Aorta (tissue), 5 donors: Measurements from ENCODE around the gene MEIOB. TPM values are rescaled to one million over a fixed set of nuclear protein-coding genes. Genes with fewer than 3 reads are reported as not detected.

Experiments
- ATAC-seq: fragments of 200-7000 bp; cut with Tn5 transposase; one replicate; pipeline ENCODE4 v1.9.1; 2022; ENCODE audit warnings: moderate library complexity; ENCODE audit not compliant: low FRiP score
- DNase-seq, 2 donors: peaks; one replicate each; pipeline ENCODE4 v3.0.0-alpha.2; 2020
- H3K27ac ChIP-seq, 2 donors: one replicate each; pipeline ENCODE4 v1.5.1; 2013; ENCODE audit warnings: low read length in 2 of 2, mild to moderate bottlenecking in 2 of 2, moderate library complexity in 2 of 2, control low read depth in 1 of 2, inconsistent platforms in 1 of 2, low read depth in 1 of 2
- H3K27me3 ChIP-seq, 2 donors: one replicate each; pipeline ENCODE4 v1.6.1; 2013; ENCODE audit warnings: control low read depth in 1 of 2, low read length in 1 of 2, mild to moderate bottlenecking in 1 of 2, moderate library complexity in 1 of 2; ENCODE audit not compliant: insufficient read depth in 2 of 2, control insufficient read depth in 1 of 2
- H3K36me3 ChIP-seq, 2 donors: one replicate each; pipeline ENCODE4 v1.6.1; 2013; ENCODE audit warnings: control low read depth in 1 of 2, low read length in 1 of 2, mild to moderate bottlenecking in 1 of 2; ENCODE audit not compliant: insufficient read depth in 2 of 2, control insufficient read depth in 1 of 2
- H3K4me1 ChIP-seq, 2 donors: one replicate each; pipeline ENCODE4 v1.6.1; 2013; ENCODE audit warnings: low read length in 2 of 2, control low read depth in 1 of 2, mild to moderate bottlenecking in 1 of 2, moderate library complexity in 1 of 2; ENCODE audit not compliant: insufficient read depth in 2 of 2, control insufficient read depth in 1 of 2
- H3K4me3 ChIP-seq, 2 donors: one replicate each; pipeline ENCODE4 v1.5.1; 2013; ENCODE audit warnings: low read length in 2 of 2, control low read depth in 1 of 2, mild to moderate bottlenecking in 1 of 2
- H3K9me3 ChIP-seq: one replicate; pipeline ENCODE4 v1.6.1; 2013; ENCODE audit warnings: mild to moderate bottlenecking, low read length; ENCODE audit not compliant: control insufficient read depth
- WGBS, 2 donors: extraction: QIAGEN DNeasy Blood & Tissue Kit; methylation state at CpG; one replicate each; pipeline ENCODE4 v1.1.7; 2013; 5-methylcytosine and 5-hydroxymethylcytosine counted together
- intact Hi-C, 2 donors: fragments of 100-400 bp; cut with DNase I; formaldehyde crosslinking; loops; one replicate each; pipeline versions ENCODE4 v1.14.2 to v1.15.0; 2022
- polyA plus RNA-seq, 2 donors: library from polyadenylated mRNA; stranded (reverse); fragments of 200-250 nt; gene quantifications; one replicate each; pipeline ENCODE4 v1.2.3, GENCODE V29; 2013
- total RNA-seq, 2 donors: library from RNA; stranded (reverse); fragmentation: NEBNext Ultra II Directional; extraction: Animal tissue kit (Norgen Biotek cat#: 25700); gene quantifications; one replicate each; pipeline ENCODE4 v1.2.1, GENCODE V29; 2021
- donor health status: healthy with polysubstance abuse.
- donor health status: Bipolar disorder and iron deficiency.
- donor health status: DM: no; HTN: no; CAD: no.
- donor health status: DM: no; HTN: no; CAD: no.
- donor health status: DM: yes; HTN: yes; CAD: no.

Gene MEIOB
- total and polyA plus RNA-seq, 4 donors = not detected

GRCh38 chr16:1916640-1916990, 44.7 kb upstream of the MEIOB start:
- 4 to 5% methylated on average over 5 of the region's 5 CpGs for WGBS, 2 donors
- no peak overlapping the region for H3K27ac ChIP-seq
- H3K9me3 ChIP-seq = no peaks in the 10 kb centered on the region
- H3K27me3 ChIP-seq = peaks cover 0 to 4% of the 10 kb centered on the region in 2 donors
- DNase-seq (no peak), ATAC-seq (no peak)
- H3K4me1 ChIP-seq = no peaks in the 10 kb centered on the region
- no peak overlapping the region for H3K4me3 ChIP-seq
- no peaks in the 10 kb centered on the region for H3K36me3 ChIP-seq
- intact Hi-C loops = no loop called here

DNA sequence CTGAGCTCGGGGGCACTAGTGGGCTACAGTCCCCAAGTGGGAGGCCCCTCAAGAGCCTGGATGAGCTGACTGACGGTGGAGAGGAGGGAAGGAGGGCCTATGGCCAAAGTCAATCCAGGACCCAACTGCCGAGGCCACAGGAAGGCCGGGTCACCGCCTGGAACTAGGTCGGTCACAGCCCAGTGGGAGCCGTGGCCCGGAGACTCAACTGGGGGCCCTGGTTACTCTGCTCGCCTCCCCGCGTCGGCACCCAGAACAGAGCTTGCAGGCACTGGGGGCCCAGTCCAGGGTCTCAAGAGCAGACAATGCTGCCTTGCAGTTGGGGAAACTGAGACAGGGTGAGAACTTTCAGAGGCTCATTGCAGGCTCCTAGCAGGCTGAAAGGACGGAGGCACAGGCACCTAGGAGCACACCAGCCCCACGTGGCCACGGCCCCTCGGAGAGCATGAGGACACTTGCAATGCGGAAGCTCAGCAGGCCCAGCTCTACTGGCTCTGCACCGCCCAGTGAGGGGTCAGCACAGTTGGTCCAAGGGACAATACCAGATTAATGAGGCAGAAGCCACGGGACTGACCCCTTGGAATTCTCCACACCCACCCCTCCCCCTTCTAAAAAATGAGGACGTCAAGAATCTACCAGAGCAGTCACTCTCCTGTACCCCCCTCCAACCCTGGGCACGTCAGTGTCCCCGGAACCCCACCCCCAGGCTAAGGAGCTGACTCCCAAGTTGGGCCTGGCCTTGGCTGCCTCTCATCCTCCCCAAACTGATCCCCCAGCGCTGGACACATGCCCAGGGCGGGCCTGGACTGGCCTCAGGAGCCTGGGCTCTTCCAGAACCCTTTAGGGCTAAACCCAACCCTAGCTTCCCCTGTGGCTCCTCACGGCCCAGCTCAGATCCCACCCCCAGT, 44.0 kb upstream of the MEIOB start:
- no peaks in the 10 kb centered on the region for H3K9me3 ChIP-seq
- 54 to 63% methylated on average over 23 to 25 of the region's 25 CpGs for WGBS, 2 donors
- H3K27ac ChIP-seq = no peak overlapping the region
- H3K4me3 ChIP-seq = no peak overlapping the region
- intact Hi-C loops = no loop called here
- ATAC-seq = no peak
- peaks cover 0 to 3% of the 10 kb centered on the region in 2 donors for H3K27me3 ChIP-seq
- peak in 1 of 2 donors; percentile 61 for DNase-seq
- H3K4me1 ChIP-seq = no peaks in the 10 kb centered on the region
- H3K36me3 ChIP-seq = no peaks in the 10 kb centered on the region

DNA sequence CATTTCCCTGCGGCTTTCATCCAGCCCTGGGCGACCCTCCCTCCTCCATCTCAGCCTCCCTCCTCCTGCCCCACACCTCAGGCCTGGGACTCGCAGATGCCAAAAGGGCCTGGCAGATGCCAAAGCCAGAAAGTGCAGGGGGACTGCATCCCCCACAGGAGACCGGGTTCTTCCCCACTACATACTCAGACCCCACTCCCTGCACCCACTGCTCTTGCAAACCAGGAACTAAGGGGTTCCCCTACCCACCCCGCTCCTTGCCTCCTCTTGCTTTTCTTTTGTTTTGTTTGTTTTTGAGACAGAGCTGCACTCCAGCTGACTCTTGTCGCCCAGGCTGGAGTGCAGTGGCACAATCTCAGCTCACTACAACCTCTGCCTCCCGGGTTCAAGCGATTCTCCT, 43.0 kb upstream of the MEIOB start:
- no peaks in the 10 kb centered on the region for H3K27me3 ChIP-seq
- intact Hi-C loops = no loop called here
- DNase-seq (no peak), ATAC-seq (no peak)
- no peaks in the 10 kb centered on the region for H3K4me1 ChIP-seq
- H3K27ac ChIP-seq = no peak overlapping the region
- 35 to 37% methylated on average over 8 of the region's 8 CpGs for WGBS, 2 donors
- no peaks in the 10 kb centered on the region for H3K36me3 ChIP-seq
- no peak overlapping the region for H3K4me3 ChIP-seq
- no peaks in the 10 kb centered on the region for H3K9me3 ChIP-seq

DNA sequence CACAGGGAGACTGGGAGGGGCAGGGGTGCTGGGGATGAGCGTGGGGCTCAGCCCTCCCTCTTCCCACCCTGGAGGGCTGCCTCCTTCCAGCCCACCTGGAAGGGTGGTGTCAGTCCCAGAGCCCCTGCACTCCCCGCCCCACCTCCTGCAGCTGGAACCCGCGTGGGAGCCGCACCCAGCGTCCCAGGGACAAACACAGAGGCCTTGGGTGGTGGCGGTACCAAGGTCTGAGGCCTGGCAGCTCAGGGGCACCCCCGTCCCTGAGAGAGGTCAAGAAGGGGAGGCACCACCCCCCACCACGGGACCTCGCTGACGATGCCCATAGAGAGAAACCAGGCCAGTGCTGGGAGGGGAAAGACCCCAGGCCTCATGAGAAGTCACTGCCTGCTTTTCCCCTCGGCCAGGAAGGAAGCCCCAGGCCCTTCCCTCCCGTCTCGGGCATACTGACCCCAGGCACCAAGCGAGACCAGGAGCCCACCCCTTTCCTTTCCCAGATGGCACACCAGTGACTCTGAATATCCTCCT, 42.2 kb upstream of the MEIOB start:
- Histone ChIP-seq H3K4me3 (no peak overlapping the region), H3K27ac (no peak overlapping the region), H3K4me1 (no peaks in the 10 kb centered on the region), H3K27me3 (no peaks in the 10 kb centered on the region), H3K36me3 (no peaks in the 10 kb centered on the region), H3K9me3 (no peaks in the 10 kb centered on the region)
- DNase-seq (peak in 1 of 2 donors; percentile 59), ATAC-seq (no peak)
- intact Hi-C loops = no loop called here
- WGBS, 2 donors = 30 to 35% methylated on average over 15 of the region's 15 CpGs

GRCh38 chr16:1913327-1914083, 41.5 kb upstream of the MEIOB start:
- ATAC-seq (no peak), DNase-seq (peak in 1 of 2 donors; percentile 63)
- Histone ChIP-seq H3K36me3 (no peaks in the 10 kb centered on the region), H3K27me3 (no peaks in the 10 kb centered on the region), H3K9me3 (no peaks in the 10 kb centered on the region), H3K27ac (no peak overlapping the region), H3K4me3 (no peak overlapping the region), H3K4me1 (no peaks in the 10 kb centered on the region)
- WGBS, 2 donors = 35 to 41% methylated on average over 21 of the region's 21 CpGs
- intact Hi-C loops = no loop called here

GRCh38 chr16:1912215-1912543, 40.2 kb upstream of the MEIOB start:
- H3K27me3 ChIP-seq = no peaks in the 10 kb centered on the region

GRCh38 chr16:1911467-1912214, 39.7 kb upstream of the MEIOB start:
- H3K27ac ChIP-seq = no peak overlapping the region
- DNase-seq (peak in 1 of 2 donors; percentile 73), ATAC-seq (no peak)
- no peaks in the 10 kb centered on the region for H3K27me3 ChIP-seq
- no peaks in the 10 kb centered on the region for H3K9me3 ChIP-seq
- H3K4me1 ChIP-seq = no peaks in the 10 kb centered on the region
- 89 to 91% methylated on average over 57 to 59 of the region's 59 CpGs for WGBS, 2 donors
- no peaks in the 10 kb centered on the region for H3K36me3 ChIP-seq
- no peak overlapping the region for H3K4me3 ChIP-seq
- intact Hi-C loops = no loop called here

More at GRCh38 chr16:1912215-1912543, 40.2 kb upstream of the MEIOB start:
- no peaks in the 10 kb centered on the region for H3K4me1 ChIP-seq
- DNase-seq = no peak
- no peak for ATAC-seq
- no peaks in the 10 kb centered on the region for H3K9me3 ChIP-seq
- 82 to 83% methylated on average over 16 to 17 of the region's 17 CpGs for WGBS, 2 donors
- no peak overlapping the region for H3K4me3 ChIP-seq
- H3K27ac ChIP-seq = no peak overlapping the region
- H3K36me3 ChIP-seq = no peaks in the 10 kb centered on the region
- intact Hi-C loops = no loop called here

DNA sequence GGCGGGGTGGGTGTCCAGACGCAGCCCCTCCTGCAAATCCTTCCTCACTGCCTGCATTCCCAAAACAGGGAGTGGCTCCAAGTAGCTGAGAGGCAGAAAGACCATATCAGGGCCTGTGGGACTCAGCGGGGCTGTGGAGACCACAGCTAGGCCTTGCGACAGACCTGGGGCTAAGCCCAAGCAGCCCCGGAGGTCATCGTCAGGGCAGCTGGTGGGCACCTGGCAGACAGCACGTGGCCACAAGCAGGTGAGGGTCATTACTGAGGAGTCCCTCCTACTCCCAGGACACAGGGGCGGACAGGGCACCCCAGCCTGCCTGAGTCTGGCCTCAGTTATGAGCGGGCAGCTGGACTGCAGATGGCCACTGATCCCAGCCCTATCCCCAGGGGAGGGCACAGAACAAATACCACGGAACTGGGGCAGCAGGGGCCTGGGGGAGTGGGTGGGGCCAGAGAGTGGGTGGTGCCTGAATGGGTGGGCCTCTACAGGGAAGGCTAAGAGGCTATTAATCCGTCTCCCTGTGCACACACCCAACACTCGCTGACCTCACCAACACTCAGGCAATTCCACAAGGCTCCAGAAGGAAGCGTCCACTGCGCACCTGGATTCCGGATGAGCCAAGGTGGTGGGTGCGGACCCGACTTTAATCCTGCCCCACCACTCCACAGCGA, 37.7 kb upstream of the MEIOB start:
- DNase-seq (peak in 1 of 2 donors; percentile 54), ATAC-seq (no peak)
- intact Hi-C loops = no loop called here
- H3K36me3 ChIP-seq = no peaks in the 10 kb centered on the region
- no peaks in the 10 kb centered on the region for H3K9me3 ChIP-seq
- no peaks in the 10 kb centered on the region for H3K27me3 ChIP-seq
- H3K27ac ChIP-seq = no peak overlapping the region
- no peak overlapping the region for H3K4me3 ChIP-seq
- 75% methylated on average over 18 of the region's 18 CpGs for WGBS, 2 donors
- no peaks in the 10 kb centered on the region for H3K4me1 ChIP-seq
